Neural progenitor cell (in vitro differentiated cells): ENCODE measurements around the gene NCOA3. TPM values are rescaled to one million over a fixed set of nuclear protein-coding genes. Genes with fewer than 3 reads are reported as not detected.

Source experiments
- DNase-seq: peaks from one replicate; pipeline ENCODE4 v3.0.0-alpha.2; 2016; ENCODE audit warnings: low spot score
- H2AFZ ChIP-seq: fragments of 200-600 bp; sonication (generic); replicated peaks from 2 replicates; pipeline ENCODE4 v1.6.1; 2016; ENCODE audit warnings: antibody characterized with exemption
- H3F3A ChIP-seq: fragments of 200-600 bp; sonication (generic); 2 replicates; pipeline ENCODE4 v1.6.1; 2016; ENCODE audit warnings: antibody characterized with exemption, low read depth
- H3K27ac ChIP-seq: fragments of 200-600 bp; sonication (generic); 2 replicates; pipeline ENCODE4 v1.5.1; 2016; ENCODE audit warnings: mild to moderate bottlenecking
- H3K27me3 ChIP-seq: fragments of 200-600 bp; sonication (generic); 2 replicates; pipeline ENCODE4 v1.6.1; 2016; ENCODE audit warnings: mild to moderate bottlenecking, moderate library complexity
- H3K36me3 ChIP-seq: fragments of 200-600 bp; sonication (generic); 2 replicates; pipeline ENCODE4 v1.5.1; 2016
- H3K4me1 ChIP-seq: fragments of 200-600 bp; sonication (generic); 2 replicates; pipeline ENCODE4 v1.6.1; 2016; ENCODE audit warnings: mixed run types
- H3K4me2 ChIP-seq: fragments of 200-600 bp; sonication (generic); 2 replicates; pipeline ENCODE4 v1.6.1; 2016
- H3K4me3 ChIP-seq: fragments of 200-600 bp; sonication (generic); 2 replicates; pipeline ENCODE4 v1.5.1; 2016
- H3K79me2 ChIP-seq: fragments of 200-600 bp; sonication (generic); 2 replicates; pipeline ENCODE4 v1.6.1; 2016; ENCODE audit warnings: low read depth
- H3K9ac ChIP-seq: fragments of 200-600 bp; sonication (generic); 2 replicates; pipeline ENCODE4 v1.6.1; 2016
- H3K9me3 ChIP-seq: fragments of 200-600 bp; sonication (generic); 2 replicates; pipeline ENCODE4 v1.5.1; 2016; ENCODE audit warnings: low read depth
- H4K20me1 ChIP-seq: fragments of 200-600 bp; sonication (generic); 2 replicates; pipeline ENCODE4 v1.6.1; 2016; ENCODE audit warnings: low read depth
- H3K27ac Mint-ChIP-seq: 3 replicates; pipeline ENCODE4 v1.8.0; 2021; ENCODE audit warnings: mixed read lengths
- H3K27me3 Mint-ChIP-seq: 2 replicates; pipeline ENCODE4 v1.8.0; 2022; ENCODE audit warnings: low read depth, mild to moderate bottlenecking, inconsistent platforms, moderate library complexity, mixed read lengths; ENCODE audit not compliant: insufficient read depth
- H3K36me3 Mint-ChIP-seq: 3 replicates; pipeline ENCODE4 v1.8.0; 2021; ENCODE audit warnings: mixed read lengths
- H3K4me1 Mint-ChIP-seq: 3 replicates; pipeline ENCODE4 v1.8.0; 2021; ENCODE audit warnings: mixed read lengths
- H3K4me3 Mint-ChIP-seq: 3 replicates; pipeline ENCODE4 v1.8.0; 2021; ENCODE audit warnings: mild to moderate bottlenecking, moderate library complexity, mixed read lengths
- H3K9me3 Mint-ChIP-seq: 3 replicates; pipeline ENCODE4 v1.8.0; 2020; ENCODE audit warnings: mixed read lengths
- CTCF ChIP-seq: fragments of 200-600 bp; sonication (generic); IDR thresholded peaks from 2 replicates; pipeline ENCODE4 v1.5.1; 2017; ENCODE audit warnings: antibody characterized with exemption, mild to moderate bottlenecking
- EZH2 ChIP-seq: fragments of 200-600 bp; sonication (generic); IDR thresholded peaks from 2 replicates; pipeline ENCODE4 v1.6.1; 2017; ENCODE audit warnings: antibody characterized with exemption, mild to moderate bottlenecking, moderate library complexity
- EZH2phosphoT487 ChIP-seq: fragments of 200-600 bp; sonication (generic); IDR thresholded peaks from 2 replicates; pipeline ENCODE4 v1.6.1; 2017; ENCODE audit warnings: antibody characterized with exemption
- total RNA-seq: library from RNA; depleted of rRNA; stranded (reverse); fragments of >200 nt; gene quantifications from 2 replicates; pipeline ENCODE4 v1.2.3, GENCODE V29; 2015; ENCODE audit warnings: low replicate concordance

NCOA3 gene
- total RNA-seq, 1 donor from 2014 or later = 64.5 TPM

GRCh38 chr20:47623206-47623605, 121.5 kb downstream of the NCOA3 start:
- no peak overlapping the region for H2AFZ ChIP-seq
- peaks cover 24% of the 10 kb centered on the region for H4K20me1 ChIP-seq
- no peaks in the 10 kb centered on the region for H3K27me3 Mint-ChIP-seq
- no peak overlapping the region for H3K4me3 Mint-ChIP-seq
- H3K9me3 Mint-ChIP-seq = no peaks in the 10 kb centered on the region
- no peak overlapping the region for H3K27ac Mint-ChIP-seq
- H3K9ac ChIP-seq = no peak overlapping the region
- H3K27me3 ChIP-seq = no peaks in the 10 kb centered on the region
- DNase-seq = no peak
- TF ChIP-seq EZH2 = no peak
- no peak for TF ChIP-seq CTCF
- TF ChIP-seq EZH2phosphoT487 = no peak
- no peak overlapping the region for H3K27ac ChIP-seq
- peaks cover 3% of the 10 kb centered on the region for H3K4me1 Mint-ChIP-seq
- no peak overlapping the region for H3K4me3 ChIP-seq
- H3K9me3 ChIP-seq = no peaks in the 10 kb centered on the region
- H3K4me1 ChIP-seq = no peaks in the 10 kb centered on the region
- H3K79me2 ChIP-seq = peaks cover 35% of the 10 kb centered on the region
- H3K36me3 Mint-ChIP-seq = peaks cover 12% of the 10 kb centered on the region
- H3F3A ChIP-seq = peaks cover 15% of the 10 kb centered on the region
- H3K36me3 ChIP-seq = peaks cover 19% of the 10 kb centered on the region
- H3K4me2 ChIP-seq = no peak overlapping the region

GRCh38 chr20:47627540-47627939, 125.9 kb downstream of the NCOA3 start:
- H3K36me3 ChIP-seq = peaks cover 17% of the 10 kb centered on the region
- H3K4me3 ChIP-seq = no peak overlapping the region
- no peak overlapping the region for H3K9ac ChIP-seq
- DNase-seq = no peak
- H3K4me2 ChIP-seq = no peak overlapping the region
- no peaks in the 10 kb centered on the region for H3K27me3 ChIP-seq
- no peak overlapping the region for H3K27ac Mint-ChIP-seq
- no peaks in the 10 kb centered on the region for H3K27me3 Mint-ChIP-seq
- no peaks in the 10 kb centered on the region for H3K9me3 Mint-ChIP-seq
- no peak for TF ChIP-seq EZH2phosphoT487
- TF ChIP-seq EZH2 = no peak
- TF ChIP-seq CTCF = no peak
- H3K4me3 Mint-ChIP-seq = no peak overlapping the region
- H3K79me2 ChIP-seq = peaks cover 6% of the 10 kb centered on the region
- peaks cover 13% of the 10 kb centered on the region for H3K36me3 Mint-ChIP-seq
- no peaks in the 10 kb centered on the region for H3K9me3 ChIP-seq
- H3K27ac ChIP-seq = no peak overlapping the region
- no peak overlapping the region for H2AFZ ChIP-seq
- peaks cover under 1% of the 10 kb centered on the region for H4K20me1 ChIP-seq
- no peaks in the 10 kb centered on the region for H3K4me1 Mint-ChIP-seq
- H3F3A ChIP-seq = peaks cover 3% of the 10 kb centered on the region
- no peaks in the 10 kb centered on the region for H3K4me1 ChIP-seq

GRCh38 chr20:47629907-47630306, 128.2 kb downstream of the NCOA3 start:
- Mint-ChIP-seq H3K27ac (no peak overlapping the region), H3K36me3 (peaks cover 11% of the 10 kb centered on the region), H3K4me3 (no peak overlapping the region), H3K9me3 (no peaks in the 10 kb centered on the region), H3K27me3 (no peaks in the 10 kb centered on the region), H3K4me1 (no peaks in the 10 kb centered on the region)
- H3K4me1 ChIP-seq = no peaks in the 10 kb centered on the region
- peaks cover 16% of the 10 kb centered on the region for H3K36me3 ChIP-seq
- no peak for TF ChIP-seq CTCF
- TF ChIP-seq EZH2phosphoT487 = no peak
- no peak overlapping the region for H3K4me2 ChIP-seq
- H3K9me3 ChIP-seq = no peaks in the 10 kb centered on the region
- no peaks in the 10 kb centered on the region for H3K27me3 ChIP-seq
- H3K79me2 ChIP-seq = no peaks in the 10 kb centered on the region
- no peak overlapping the region for H3K4me3 ChIP-seq
- H2AFZ ChIP-seq = no peak overlapping the region
- H3F3A ChIP-seq = peaks cover 3% of the 10 kb centered on the region
- H3K27ac ChIP-seq = no peak overlapping the region
- DNase-seq = no peak
- no peak overlapping the region for H3K9ac ChIP-seq
- H4K20me1 ChIP-seq = no peaks in the 10 kb centered on the region

GRCh38 chr20:47631078-47631477, 129.4 kb downstream of the NCOA3 start:
- H3K36me3 Mint-ChIP-seq = peaks cover 10% of the 10 kb centered on the region
- H3K27ac ChIP-seq = no peak overlapping the region
- TF ChIP-seq CTCF (no peak), EZH2phosphoT487 (no peak), EZH2 (no peak)
- no peaks in the 10 kb centered on the region for H3K27me3 ChIP-seq
- H3F3A ChIP-seq = peaks cover 3% of the 10 kb centered on the region
- no peak overlapping the region for H3K4me3 ChIP-seq
- H4K20me1 ChIP-seq = no peaks in the 10 kb centered on the region
- no peaks in the 10 kb centered on the region for H3K4me1 Mint-ChIP-seq
- no peaks in the 10 kb centered on the region for H3K79me2 ChIP-seq
- H3K36me3 ChIP-seq = peaks cover 16% of the 10 kb centered on the region
- no peak overlapping the region for H3K4me2 ChIP-seq
- no peak overlapping the region for H3K9ac ChIP-seq
- no peak overlapping the region for H3K27ac Mint-ChIP-seq
- H3K27me3 Mint-ChIP-seq = no peaks in the 10 kb centered on the region
- no peaks in the 10 kb centered on the region for H3K9me3 ChIP-seq
- H3K9me3 Mint-ChIP-seq = no peaks in the 10 kb centered on the region
- no peak overlapping the region for H3K4me3 Mint-ChIP-seq
- DNase-seq = no peak
- no peaks in the 10 kb centered on the region for H3K4me1 ChIP-seq
- H2AFZ ChIP-seq = no peak overlapping the region
